Endothelial cell of umbilical vein (primary cell): ENCODE measurements around the gene TCF23. TPM values are rescaled to one million over a fixed set of nuclear protein-coding genes. Genes with fewer than 3 reads are reported as not detected.

Source experiments
- BruUV-seq: library from RNA; stranded (reverse); fragments of 400-500 nt; replicated peaks from 2 replicates; lab custom pipeline; 2021; lab: Mats Ljungman, UMichigan
- CTCF ChIA-PET: fragments of 300-600, 350-600 bp; sonication (Branson Sonifier 250); formaldehyde crosslinking; loops from one replicate; lab custom pipeline; 2021; ENCODE audit warnings: antibody characterized with exemption, inconsistent platforms; lab: Charles Lee
- POLR2A ChIA-PET: fragments of 300-600, 350-600 bp; sonication (Branson Sonifier 250); formaldehyde crosslinking; loops from one replicate; lab custom pipeline; 2021; ENCODE audit warnings: antibody characterized with exemption, inconsistent platforms; lab: Charles Lee
- DNase-seq: peaks from one replicate; pipeline ENCODE4 v3.0.0-alpha.2; 2011; ENCODE audit warnings: low read depth, low spot score
- FAIRE-seq: peaks from 2 replicates; lab custom pipeline; 2011; peaks lifted over from hg19 to GRCh38; lab: Jason Lieb, UNC
- H2AFZ ChIP-seq: 2 replicates; pipeline ENCODE4 v1.6.0; 2012; ENCODE audit warnings: low read depth, low read length, control low read depth, inconsistent platforms
- H3K27ac ChIP-seq: 2 replicates; pipeline ENCODE4 v1.5.1; 2011; ENCODE audit warnings: low read depth, mild to moderate bottlenecking, control low read depth, low read length, moderate library complexity; ENCODE audit not compliant: insufficient read depth
- H3K27me3 ChIP-seq, 2 experiments: 2 replicates each; pipeline versions ENCODE4 v1.6.0 to v1.6.1; 2011; ENCODE audit warnings: low read length in 2 of 2, mixed read lengths in 1 of 2; ENCODE audit not compliant: control insufficient read depth in 2 of 2, insufficient read depth in 2 of 2
- H3K36me3 ChIP-seq, 2 experiments: 2 replicates in 1 of 2; 3 replicates in 1 of 2; pipeline ENCODE4 v1.5.1; 2011; ENCODE audit warnings: low read length in 2 of 2, mild to moderate bottlenecking in 1 of 2, moderate library complexity in 1 of 2; ENCODE audit not compliant: control insufficient read depth in 2 of 2, insufficient read depth in 2 of 2; ENCODE audit errors: extremely low read depth in 1 of 2
- H3K4me1 ChIP-seq: 3 replicates; pipeline ENCODE4 v1.5.1; 2011; ENCODE audit warnings: mild to moderate bottlenecking, low read length; ENCODE audit not compliant: control insufficient read depth, insufficient read depth; ENCODE audit errors: extremely low read depth
- H3K4me2 ChIP-seq: 2 replicates; pipeline ENCODE4 v1.6.1; 2011; ENCODE audit warnings: low read length, control low read depth, mixed read lengths; ENCODE audit not compliant: insufficient read depth
- H3K4me3 ChIP-seq, 3 experiments: fragments of 200-600 bp in 1 of 3; sonication (generic), shearing (Covaris generic) in 1 of 3; replicated peaks in 1 of 3; 2 replicates each; pipeline ENCODE4 v1.5.1; 2011 to 2016; ENCODE audit warnings: control low read depth in 3 of 3, low read length in 3 of 3, mild to moderate bottlenecking in 2 of 3, inconsistent platforms in 1 of 3, low read depth in 1 of 3, moderate library complexity in 1 of 3; ENCODE audit not compliant: insufficient read depth in 1 of 3
- H3K79me2 ChIP-seq: 2 replicates; pipeline ENCODE4 v1.6.0; 2012; ENCODE audit warnings: low read length, inconsistent platforms; ENCODE audit not compliant: control insufficient read depth, insufficient read depth
- H3K9ac ChIP-seq: replicated peaks from 2 replicates; pipeline ENCODE3; 2011; ENCODE audit warnings: low read length, control low read depth; ENCODE audit not compliant: insufficient read depth; ENCODE audit errors: extremely low read depth
- H3K9me1 ChIP-seq: replicated peaks from 3 replicates; pipeline ENCODE4 v1.6.0; 2011; ENCODE audit warnings: mild to moderate bottlenecking, low read length; ENCODE audit not compliant: control insufficient read depth, insufficient read depth; ENCODE audit errors: extremely low read depth
- H3K9me3 ChIP-seq: replicated peaks from 2 replicates; pipeline ENCODE4 v1.5.1; 2012; ENCODE audit warnings: low read length, inconsistent platforms; ENCODE audit not compliant: control insufficient read depth, insufficient read depth
- H4K20me1 ChIP-seq: replicated peaks from 2 replicates; pipeline ENCODE3; 2011; ENCODE audit warnings: mild to moderate bottlenecking, low read length; ENCODE audit not compliant: control insufficient read depth, insufficient read depth; ENCODE audit errors: extremely low read depth
- EZH2 ChIP-seq: IDR thresholded peaks from 2 replicates; pipeline ENCODE4 v1.6.1; 2012; ENCODE audit warnings: borderline replicate concordance, low read depth, mild to moderate bottlenecking, moderate library complexity, low read length, inconsistent platforms; ENCODE audit not compliant: severe bottlenecking
- FOS ChIP-seq: IDR thresholded peaks from 2 replicates; pipeline ENCODE4 v1.6.1; 2011; ENCODE audit warnings: mild to moderate bottlenecking, low read length, moderate library complexity, borderline replicate concordance; ENCODE audit not compliant: insufficient read depth
- GATA2 ChIP-seq: IDR thresholded peaks from 2 replicates; pipeline ENCODE4 v1.7.0; 2011; ENCODE audit warnings: low read depth, mild to moderate bottlenecking, moderate library complexity, mixed read lengths, low read length; ENCODE audit not compliant: insufficient read length, insufficient read depth
- JUN ChIP-seq: IDR thresholded peaks from 2 replicates; pipeline ENCODE4 v1.6.1; 2011; ENCODE audit warnings: borderline replicate concordance, low read depth; ENCODE audit not compliant: insufficient read length, insufficient read depth
- MAX ChIP-seq: IDR thresholded peaks from 2 replicates; pipeline ENCODE4 v1.6.1; 2011; ENCODE audit not compliant: insufficient read depth, insufficient read length
- MYC ChIP-seq: IDR thresholded peaks from one replicate; pipeline ENCODE4 v1.6.1; 2011; ENCODE audit warnings: mild to moderate bottlenecking, low read depth, low read length
- POLR2A ChIP-seq: IDR thresholded peaks from 2 replicates; pipeline ENCODE4 v1.6.1; 2012; ENCODE audit warnings: low read depth, mild to moderate bottlenecking, control low read depth, low read length
- POLR2AphosphoS5 ChIP-seq: IDR thresholded peaks from 2 replicates; pipeline ENCODE4 v1.6.1; 2012; ENCODE audit warnings: low read depth, mild to moderate bottlenecking, control low read depth, low read length, moderate library complexity; ENCODE audit not compliant: insufficient read depth
- dilution Hi-C: fragments of 300-500 bp; cut with MboI; formaldehyde crosslinking; loops from one replicate; pipeline ENCODE4 v1.15.0; 2019; ENCODE audit warnings: low sequenced_read_pairs; ENCODE audit not compliant: extremely low pct_ligation_motif_present
- intact Hi-C: fragments of 100-400 bp; cut with micrococcal nuclease; formaldehyde crosslinking; loops from one replicate; pipeline ENCODE4 v1.10.0; 2022
- polyA plus RNA-seq, 4 experiments: library from polyadenylated mRNA; depleted of rRNA in 3 of 4; stranded (reverse) in 3 of 4; unstranded in 1 of 4; fragments of >200 nt; gene quantifications; 2 replicates each; pipeline versions ENCODE4 v1.2.1 to v1.2.3, GENCODE V29; 2011 to 2012; ENCODE audit warnings: missing spikeins in 1 of 4
- total RNA-seq: library from RNA; stranded (reverse); gene quantifications from 2 replicates; pipeline ENCODE4 v1.2.3, GENCODE V29; 2021
- TF ChIP-seq, protein P1 (sequence below), 2 donors: IDR thresholded peaks; 1 replicate in 1 of 2; 2 replicates in 1 of 2; pipeline ENCODE4 v1.5.1; 2011; ENCODE audit warnings: low read length in 2 of 2, mild to moderate bottlenecking in 2 of 2, moderate library complexity in 2 of 2, control low read depth in 1 of 2, inconsistent platforms in 1 of 2, low read depth in 1 of 2; ENCODE audit not compliant: insufficient read depth in 1 of 2; ENCODE audit errors: extremely low read depth in 1 of 2

Gene TCF23
- total and polyA plus RNA-seq, 2 donors (not counting 3 experiments of a cell fraction or from before 2014, with no cell fraction given): not detected

- Histone ChIP-seq H3K27me3 (no peaks in the 10 kb centered on the region), H3K36me3 (peaks cover 10 to 24% of the 10 kb centered on the region in 2 experiments), H3K27ac (no peak overlapping the region), H3K9me3 (no peaks in the 10 kb centered on the region), H3K9me1 (no peaks in the 10 kb centered on the region), H3K9ac (no peak overlapping the region), H3K4me3 (no peak overlapping the region), H3K4me2 (no peak overlapping the region), H3K79me2 (no peaks in the 10 kb centered on the region), H2AFZ (no peak overlapping the region), H4K20me1 (no peaks in the 10 kb centered on the region), H3K4me1 (no peaks in the 10 kb centered on the region)
- TF ChIP-seq MYC (no peak), POLR2AphosphoS5 (no peak), MAX (no peak), JUN (no peak)
- ChIA-PET POLR2A (no interaction called here), CTCF (interaction anchor here (0.8 kb wide), 1 partner anchor 104 kb away, joined by 3 read pairs; no protein-coding TSS in a partner anchor)
- DNase-seq: no peak
- no peak for FAIRE-seq
- BruUV-seq: no TSS peak
- dilution Hi-C loops: no loop called here
- intact Hi-C loops: no loop called here
These were observed 50.4 kb downstream of the TCF23 start for GRCh38 chr2:27199241-27199640.

DNA sequence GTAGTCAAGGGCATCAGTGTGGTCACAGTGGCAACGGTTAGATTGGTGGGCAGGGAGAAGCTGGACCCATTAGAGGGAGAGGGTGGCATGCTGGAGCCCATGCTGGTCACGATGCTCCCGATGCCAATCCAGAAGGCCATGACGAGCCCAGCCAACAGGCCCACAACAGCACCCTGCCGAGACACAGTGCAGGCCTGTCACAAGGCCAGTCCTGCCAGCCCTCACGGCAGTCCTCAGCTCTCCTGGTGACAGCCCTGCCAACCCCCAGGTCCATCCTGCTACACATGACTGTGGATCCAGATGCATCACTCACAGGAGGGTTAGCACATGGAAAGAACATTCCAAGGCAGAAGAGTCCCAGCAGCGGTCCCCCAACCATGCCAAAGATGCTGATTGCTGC lies 52.9 kb downstream of the TCF23 start:
- POLR2A ChIA-PET: no interaction called here
- no peaks in the 10 kb centered on the region for H3K27me3 ChIP-seq
- H3K4me1 ChIP-seq: no peaks in the 10 kb centered on the region
- no peak overlapping the region for H3K27ac ChIP-seq
- no peak overlapping the region for H3K4me3 ChIP-seq
- no peaks in the 10 kb centered on the region for H3K9me3 ChIP-seq
- H4K20me1 ChIP-seq: no peaks in the 10 kb centered on the region
- no TSS peak for BruUV-seq
- dilution Hi-C loops: no loop called here
- CTCF ChIA-PET: no interaction called here
- DNase-seq (no peak), FAIRE-seq (no peak)
- H3K79me2 ChIP-seq: no peaks in the 10 kb centered on the region
- H2AFZ ChIP-seq: no peak overlapping the region
- intact Hi-C loops: no loop called here
- H3K36me3 ChIP-seq: peaks cover 24 to 44% of the 10 kb centered on the region in 2 experiments
- no peaks in the 10 kb centered on the region for H3K9me1 ChIP-seq
- H3K4me2 ChIP-seq: no peak overlapping the region
- no peak for TF ChIP-seq GATA2
- TF ChIP-seq JUN: no peak
- TF ChIP-seq FOS: no peak
- no peak for TF ChIP-seq POLR2AphosphoS5
- TF ChIP-seq MYC: no peak
- no peak for TF ChIP-seq EZH2
- no peak for TF ChIP-seq MAX
- TF ChIP-seq, protein P1, sequence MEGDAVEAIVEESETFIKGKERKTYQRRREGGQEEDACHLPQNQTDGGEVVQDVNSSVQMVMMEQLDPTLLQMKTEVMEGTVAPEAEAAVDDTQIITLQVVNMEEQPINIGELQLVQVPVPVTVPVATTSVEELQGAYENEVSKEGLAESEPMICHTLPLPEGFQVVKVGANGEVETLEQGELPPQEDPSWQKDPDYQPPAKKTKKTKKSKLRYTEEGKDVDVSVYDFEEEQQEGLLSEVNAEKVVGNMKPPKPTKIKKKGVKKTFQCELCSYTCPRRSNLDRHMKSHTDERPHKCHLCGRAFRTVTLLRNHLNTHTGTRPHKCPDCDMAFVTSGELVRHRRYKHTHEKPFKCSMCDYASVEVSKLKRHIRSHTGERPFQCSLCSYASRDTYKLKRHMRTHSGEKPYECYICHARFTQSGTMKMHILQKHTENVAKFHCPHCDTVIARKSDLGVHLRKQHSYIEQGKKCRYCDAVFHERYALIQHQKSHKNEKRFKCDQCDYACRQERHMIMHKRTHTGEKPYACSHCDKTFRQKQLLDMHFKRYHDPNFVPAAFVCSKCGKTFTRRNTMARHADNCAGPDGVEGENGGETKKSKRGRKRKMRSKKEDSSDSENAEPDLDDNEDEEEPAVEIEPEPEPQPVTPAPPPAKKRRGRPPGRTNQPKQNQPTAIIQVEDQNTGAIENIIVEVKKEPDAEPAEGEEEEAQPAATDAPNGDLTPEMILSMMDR (IDR thresholded peaks at IDR 0.05; ENCODE audit: extremely low read depth in 1 of 2, insufficient read depth in 1 of 2, low read depth in 1 of 2, low read length in 2 of 2): no peak
- TF ChIP-seq POLR2A: no peak
- H3K9ac ChIP-seq: no peak overlapping the region
